Measurements from ENCODE around the gene DRC7. TPM values are rescaled to one million over a fixed set of nuclear protein-coding genes. Genes with fewer than 3 reads are reported as not detected.

DRC7 gene
- total and polyA plus RNA-seq, 9 of the 15 experiments (the other 6 are each of a cell fraction or from before 2014, with no cell fraction given) = 0.04 to 0.33 (median 0.12) TPM; not detected in 3

- POLR2A ChIA-PET = no interaction called here
- H3K4me2 ChIP-seq (ENCODE audit: insufficient read depth, low read length) = no peak overlapping the region
- in situ Hi-C loops (cut with MboI) = loop anchor here (5.0 kb wide), 1 partner anchor 61 kb away; no protein-coding TSS in a partner anchor
- no peak for FAIRE-seq
- no peak for ATAC-seq
- intact Hi-C loops (cut with micrococcal nuclease) = loop anchor here (2.0 to 10.0 kb wide), 4 partner anchors 47 to 347 kb away; partner anchors contain the start of gene KATNB1
- peaks cover 0 to 12% of the 10 kb centered on the region in 2 experiments; a peak in 2 of 5 replicates for H3K4me1 ChIP-seq (replicated peaks in 1 of 2; ENCODE audit: control insufficient read depth in 2 of 2, insufficient read depth in 2 of 2, low read length in 2 of 2)
- no peak overlapping the region for H2AFZ ChIP-seq (ENCODE audit: low read depth, low read length)
- no peaks in the 10 kb centered on the region for H3K79me2 ChIP-seq (ENCODE audit: control insufficient read depth, insufficient read depth, low read length)
- CTCF ChIA-PET (ENCODE audit: low intra/inter-chr PET ratio) = interaction anchor here (0.7 to 4.4 kb wide), 7 partner anchors 48 to 216 kb away, joined by 3 to 65 read pairs (median 32); partner anchors contain the start of gene KATNB1
- no peak for DNase-seq (ENCODE audit: extremely low read depth in 1 of 4, low spot score in 3 of 4)
- no TSS peak for BruUV-seq (replicated peaks)
- H3K36me3 ChIP-seq (ENCODE audit: control insufficient read depth, insufficient read depth, low read length) = no peaks in the 10 kb centered on the region
- H3K27ac ChIP-seq (ENCODE audit: extremely low read depth, low read depth, low read length) = no peak overlapping the region
- H3K9me3 ChIP-seq (replicated peaks; ENCODE audit: control insufficient read depth, insufficient read depth, low read depth, low read length) = peaks cover 3% of the 10 kb centered on the region
- no peak overlapping the region for H3K4me3 ChIP-seq
- H3K9ac ChIP-seq (ENCODE audit: insufficient read depth in 1 of 2, low read depth in 2 of 2, low read length in 2 of 2) = no peak overlapping the region
- peaks cover 7% of the 10 kb centered on the region; the same call in 1 of the 2 replicates for H4K20me1 ChIP-seq (replicated peaks; ENCODE audit: control insufficient read depth, insufficient read depth, low read length)
- H3K27me3 ChIP-seq (ENCODE audit: control insufficient read depth in 2 of 2, insufficient read depth in 2 of 2, low read length in 2 of 2) = peaks cover 0 to 5% of the 10 kb centered on the region in 2 experiments; a peak in 2 of 5 replicates
- WGBS (ENCODE audit: insufficient coverage, low coverage, missing lambda C conversion rate) = 51% methylated on average over 5 of the region's 5 CpGs
- TF ChIP-seq TAF7 (tag; IDR thresholded peaks at IDR 0.05) = no peak
- no peak for TF ChIP-seq PHTF2 (CRISPR knock-in tag; IDR thresholded peaks at IDR 0.05)
- no peak for TF ChIP-seq CEBPG (CRISPR knock-in tag; IDR thresholded peaks at IDR 0.05)
- no peak for TF ChIP-seq CEBPG (tag; conservative IDR thresholded peaks at IDR 0.05 in 1 of 2, IDR thresholded peaks at IDR 0.05 in 1 of 2)
- H3K9me1 ChIP-seq (ENCODE audit: control insufficient read depth, insufficient read depth, low read length) = no peaks in the 10 kb centered on the region
Measured at GRCh38 chr16:57648125-57648524, 46.5 kb upstream of the DRC7 start.
